ENCODE data around the gene ASPA.
"Not testable (repeated sequence)": the region's sequence is repeated elsewhere in the genome, so short reads cannot be mapped to it uniquely, and the experiment has no call there.

Gene ASPA

GRCh38 chr17:3475812-3476610 lies at the start of gene ASPA:
ASPA (plus strand) TSS chr17:3475997; CDS start chr17:3476160, 163 bp downstream.
- Histone ChIP-seq H3K27me3 (ENCODE audit: control insufficient read depth, insufficient read depth, low read length) (no peaks in the 10 kb centered on the region), H3K9ac (ENCODE audit: low read depth, low read length) (no peak within 1 kb of the TSS), H3K36me3 (ENCODE audit: control insufficient read depth, insufficient read depth, low read length) (no peaks in the 10 kb centered on the region), H3K27ac (ENCODE audit: low read depth, low read length) (no peak within 1 kb of the TSS), H3K4me3 (ENCODE audit: low read depth, low read length) (no peak within 1 kb of the TSS), H3K4me1 (ENCODE audit: control insufficient read depth, insufficient read depth, low read length) (peaks cover 11% of the 10 kb centered on the region), H3K9me3 (ENCODE audit: control insufficient read depth, insufficient read depth, low read length) (no peaks in the 10 kb centered on the region)

- not testable (repeated sequence) for H3K27ac ChIP-seq (ENCODE audit: low read depth, low read length); H3K4me3 ChIP-seq (ENCODE audit: low read depth, low read length); H3K9ac ChIP-seq (ENCODE audit: low read depth, low read length); H3K27me3 ChIP-seq (ENCODE audit: control insufficient read depth, insufficient read depth, low read length); H3K4me1 ChIP-seq (ENCODE audit: control insufficient read depth, insufficient read depth, low read length); H3K36me3 ChIP-seq (ENCODE audit: control insufficient read depth, insufficient read depth, low read length)
- H3K9me3 ChIP-seq (ENCODE audit: control insufficient read depth, insufficient read depth, low read length), result peaks cover 14% of the 10 kb centered on the region; the same call in 1 of the 2 replicates
Measured at GRCh38 chr17:3433215-3433614, 42.6 kb upstream of the ASPA start.

DNA sequence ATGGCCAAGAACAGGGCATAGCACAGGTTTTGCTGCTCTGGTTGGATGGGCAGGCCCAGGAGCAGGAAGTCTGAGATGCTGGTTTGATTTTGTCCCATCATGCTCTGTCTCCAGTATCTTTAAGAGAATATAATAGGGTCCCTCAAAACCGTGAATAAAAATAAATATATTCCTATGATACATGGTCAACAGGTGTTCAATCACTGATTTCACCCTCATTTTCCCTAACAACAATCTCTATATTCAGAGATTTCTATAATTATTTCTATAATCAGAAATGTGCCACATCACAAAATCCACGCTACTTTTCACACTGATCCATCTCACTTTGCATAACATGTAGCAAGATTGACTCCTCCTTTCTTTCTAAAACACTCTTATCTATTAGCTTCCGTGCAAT lies 42.1 kb upstream of the ASPA start, which contains the start of gene OR1E2:
OR1E2 (minus strand) TSS at position 101 of the 400 bp plus-strand sequence; CDS start at position 101, 0 bp downstream.
- no peaks in the 10 kb centered on the region for H3K4me1 ChIP-seq (ENCODE audit: control insufficient read depth, insufficient read depth, low read length)
- H3K36me3 ChIP-seq (ENCODE audit: control insufficient read depth, insufficient read depth, low read length), result no peaks in the 10 kb centered on the region
- no peak within 1 kb of the TSS for H3K9ac ChIP-seq (ENCODE audit: low read depth, low read length)
- no peaks in the 10 kb centered on the region for H3K27me3 ChIP-seq (ENCODE audit: control insufficient read depth, insufficient read depth, low read length)
- peaks cover 14% of the 10 kb centered on the region; the same call in 1 of the 2 replicates for H3K9me3 ChIP-seq (ENCODE audit: control insufficient read depth, insufficient read depth, low read length)
- H3K4me3 ChIP-seq (ENCODE audit: low read depth, low read length), result no peak within 1 kb of the TSS
- no peak within 1 kb of the TSS for H3K27ac ChIP-seq (ENCODE audit: low read depth, low read length)

DNA sequence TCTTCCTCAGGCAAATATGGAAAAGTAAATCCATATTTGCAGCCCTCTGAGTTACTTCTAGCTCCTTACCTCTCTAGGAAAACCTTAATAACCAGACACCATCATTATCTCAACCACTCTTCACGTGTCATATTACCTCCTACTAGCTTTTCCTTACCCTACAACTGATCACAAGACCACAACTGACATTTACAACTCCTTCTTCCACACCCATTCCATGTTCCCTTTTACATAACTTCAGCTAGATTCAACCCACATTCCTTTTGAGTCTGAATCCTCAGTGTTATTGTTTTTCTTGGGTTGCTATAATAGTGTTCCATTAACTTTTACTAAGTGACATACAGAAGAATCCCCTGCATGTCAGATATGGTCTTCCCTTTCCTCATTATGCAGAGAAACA lies 37.4 kb upstream of the ASPA start:
- H3K27me3 ChIP-seq (ENCODE audit: control insufficient read depth, insufficient read depth, low read length), result no peaks in the 10 kb centered on the region
- H3K27ac ChIP-seq (ENCODE audit: low read depth, low read length), result no peak overlapping the region

GRCh38 chr17:3440451-3440850 lies 35.3 kb upstream of the ASPA start:
- no peak overlapping the region for H3K9ac ChIP-seq (ENCODE audit: low read depth, low read length)
- H3K36me3 ChIP-seq (ENCODE audit: control insufficient read depth, insufficient read depth, low read length), result no peaks in the 10 kb centered on the region
- no peak overlapping the region for H3K27ac ChIP-seq (ENCODE audit: low read depth, low read length)
- no peaks in the 10 kb centered on the region for H3K27me3 ChIP-seq (ENCODE audit: control insufficient read depth, insufficient read depth, low read length)
- no peaks in the 10 kb centered on the region for H3K4me1 ChIP-seq (ENCODE audit: control insufficient read depth, insufficient read depth, low read length)
- H3K9me3 ChIP-seq (ENCODE audit: control insufficient read depth, insufficient read depth, low read length), result no peaks in the 10 kb centered on the region
- H3K4me3 ChIP-seq (ENCODE audit: low read depth, low read length), result no peak overlapping the region

More for the DNA sequence above, 37.4 kb upstream of the ASPA start:
- Histone ChIP-seq H3K36me3 (ENCODE audit: control insufficient read depth, insufficient read depth, low read length) (no peaks in the 10 kb centered on the region), H3K4me3 (ENCODE audit: low read depth, low read length) (no peak overlapping the region), H3K4me1 (ENCODE audit: control insufficient read depth, insufficient read depth, low read length) (no peaks in the 10 kb centered on the region), H3K9me3 (ENCODE audit: control insufficient read depth, insufficient read depth, low read length) (no peaks in the 10 kb centered on the region), H3K9ac (ENCODE audit: low read depth, low read length) (no peak overlapping the region)

DNA sequence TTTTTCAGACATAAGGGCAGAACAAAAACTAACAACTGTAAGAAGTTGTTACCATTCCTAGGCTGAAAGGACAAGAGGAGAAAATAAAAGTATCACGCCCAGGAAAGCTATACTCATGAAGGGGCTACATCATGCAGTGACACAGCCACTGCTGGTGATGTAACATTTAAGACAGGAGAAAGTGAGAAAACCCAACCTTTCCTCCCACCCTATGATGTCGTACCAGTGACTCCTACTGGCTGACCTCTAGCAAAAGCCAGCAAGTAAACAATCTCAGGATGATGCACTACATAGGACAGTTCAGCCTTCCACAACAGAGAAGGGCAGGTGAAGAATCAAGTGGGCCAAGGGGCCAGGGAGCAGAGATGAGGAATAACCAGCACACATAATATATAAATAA lies 28.2 kb upstream of the ASPA start:
- Histone ChIP-seq H3K4me1 (ENCODE audit: control insufficient read depth, insufficient read depth, low read length) (no peaks in the 10 kb centered on the region), H3K9me3 (ENCODE audit: control insufficient read depth, insufficient read depth, low read length) (no peaks in the 10 kb centered on the region), H3K27me3 (ENCODE audit: control insufficient read depth, insufficient read depth, low read length) (no peaks in the 10 kb centered on the region), H3K27ac (ENCODE audit: low read depth, low read length) (no peak overlapping the region), H3K9ac (ENCODE audit: low read depth, low read length) (no peak overlapping the region), H3K4me3 (ENCODE audit: low read depth, low read length) (no peak overlapping the region), H3K36me3 (ENCODE audit: control insufficient read depth, insufficient read depth, low read length) (no peaks in the 10 kb centered on the region)

GRCh38 chr17:3448059-3448665 lies 27.6 kb upstream of the ASPA start:
- Histone ChIP-seq H3K4me3 (ENCODE audit: low read depth, low read length) (no peak overlapping the region), H3K36me3 (ENCODE audit: control insufficient read depth, insufficient read depth, low read length) (no peaks in the 10 kb centered on the region), H3K4me1 (ENCODE audit: control insufficient read depth, insufficient read depth, low read length) (no peaks in the 10 kb centered on the region), H3K9ac (ENCODE audit: low read depth, low read length) (no peak overlapping the region), H3K27me3 (ENCODE audit: control insufficient read depth, insufficient read depth, low read length) (no peaks in the 10 kb centered on the region), H3K9me3 (ENCODE audit: control insufficient read depth, insufficient read depth, low read length) (no peaks in the 10 kb centered on the region), H3K27ac (ENCODE audit: low read depth, low read length) (no peak overlapping the region)

DNA sequence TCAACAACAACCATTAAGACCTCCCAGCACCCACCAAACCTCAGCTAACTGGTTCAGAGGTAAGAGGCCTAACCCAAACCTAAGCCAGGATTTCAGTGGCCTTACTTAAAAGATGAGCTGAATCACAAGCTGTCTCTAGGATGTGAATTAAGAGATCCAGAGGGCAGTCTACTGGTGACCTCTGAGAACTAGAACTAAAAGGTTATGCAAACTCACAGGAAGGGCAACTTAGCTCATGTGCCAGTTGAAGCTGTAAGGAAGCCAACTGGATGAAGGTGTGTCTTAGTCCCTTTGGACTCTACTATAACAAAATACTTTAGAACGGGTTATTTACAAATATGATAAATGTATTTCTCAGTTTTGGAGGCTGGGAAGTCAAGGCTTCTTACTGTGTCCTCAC lies 9.4 kb upstream of the ASPA start:
- not testable (repeated sequence) for H3K9me3 ChIP-seq (ENCODE audit: control insufficient read depth, insufficient read depth, low read length); H3K9ac ChIP-seq (ENCODE audit: low read depth, low read length); H3K36me3 ChIP-seq (ENCODE audit: control insufficient read depth, insufficient read depth, low read length); H3K4me3 ChIP-seq (ENCODE audit: low read depth, low read length); H3K27ac ChIP-seq (ENCODE audit: low read depth, low read length); H3K4me1 ChIP-seq (ENCODE audit: control insufficient read depth, insufficient read depth, low read length); H3K27me3 ChIP-seq (ENCODE audit: control insufficient read depth, insufficient read depth, low read length)

GRCh38 chr17:3469529-3469928 lies 6.3 kb upstream of the ASPA start:
- no peak overlapping the region for H3K27ac ChIP-seq (ENCODE audit: low read depth, low read length)
- H3K4me3 ChIP-seq (ENCODE audit: low read depth, low read length), result no peak overlapping the region
- no peaks in the 10 kb centered on the region for H3K4me1 ChIP-seq (ENCODE audit: control insufficient read depth, insufficient read depth, low read length)
- no peak overlapping the region for H3K9ac ChIP-seq (ENCODE audit: low read depth, low read length)
- no peaks in the 10 kb centered on the region for H3K36me3 ChIP-seq (ENCODE audit: control insufficient read depth, insufficient read depth, low read length)
- no peaks in the 10 kb centered on the region for H3K27me3 ChIP-seq (ENCODE audit: control insufficient read depth, insufficient read depth, low read length)
- H3K9me3 ChIP-seq (ENCODE audit: control insufficient read depth, insufficient read depth, low read length), result no peaks in the 10 kb centered on the region

DNA sequence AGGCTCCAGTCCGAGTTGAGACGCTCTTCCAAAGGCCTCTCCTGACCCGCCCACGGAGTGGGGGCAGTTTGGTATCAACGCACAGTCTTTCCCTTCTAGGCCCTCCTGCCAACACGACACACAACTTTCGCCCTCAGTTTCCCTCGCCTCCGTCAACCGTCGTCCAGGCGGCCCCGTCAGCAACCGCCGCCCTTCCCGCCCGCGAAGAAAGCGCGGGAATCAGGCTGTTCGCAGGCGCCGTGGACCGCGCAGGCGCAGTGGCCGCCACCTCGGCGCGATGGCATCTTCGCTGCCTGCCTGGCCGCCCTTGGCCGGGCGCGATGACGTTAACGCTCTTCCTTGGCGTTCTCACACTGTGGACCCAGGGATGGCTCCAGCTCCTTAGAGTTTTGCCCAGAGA lies 4.2 kb upstream of the ASPA start, which contains the start of gene SPATA22:
SPATA22 (minus strand) TSS at position 221 of the 400 bp plus-strand sequence. CDS start 2,494 bp downstream, outside the sequence.
- no peak within 1 kb of the TSS for H3K4me3 ChIP-seq (ENCODE audit: low read depth, low read length)
- no peak within 1 kb of the TSS for H3K27ac ChIP-seq (ENCODE audit: low read depth, low read length)
- H3K27me3 ChIP-seq (ENCODE audit: control insufficient read depth, insufficient read depth, low read length), result no peaks in the 10 kb centered on the region
- peaks cover 11% of the 10 kb centered on the region for H3K4me1 ChIP-seq (ENCODE audit: control insufficient read depth, insufficient read depth, low read length)
- no peaks in the 10 kb centered on the region for H3K36me3 ChIP-seq (ENCODE audit: control insufficient read depth, insufficient read depth, low read length)
- H3K9ac ChIP-seq (ENCODE audit: low read depth, low read length), result no peak within 1 kb of the TSS
- H3K9me3 ChIP-seq (ENCODE audit: control insufficient read depth, insufficient read depth, low read length), result no peaks in the 10 kb centered on the region

DNA sequence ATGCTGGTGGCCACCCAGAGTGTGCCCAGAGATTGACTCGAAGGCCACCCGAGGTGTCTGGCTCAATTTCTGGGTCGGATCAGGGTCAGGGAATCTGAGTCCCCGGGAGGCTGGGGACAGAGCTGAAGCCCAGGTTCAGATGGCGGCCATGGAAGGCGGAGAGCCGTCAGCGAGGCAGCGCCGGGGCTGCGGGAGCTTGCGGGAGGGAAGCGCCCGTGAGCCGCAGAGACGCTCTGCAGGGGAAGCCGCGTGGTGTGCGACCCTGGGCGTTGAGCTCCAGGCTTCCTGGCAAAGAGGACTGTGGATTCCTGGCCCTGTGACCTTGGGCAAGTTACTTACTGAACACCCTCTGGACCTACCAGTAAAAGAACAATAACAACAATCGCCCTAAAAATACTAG lies 3.7 kb upstream of the ASPA start:
- Histone ChIP-seq H3K27me3 (ENCODE audit: control insufficient read depth, insufficient read depth, low read length) (no peaks in the 10 kb centered on the region), H3K27ac (ENCODE audit: low read depth, low read length) (no peak overlapping the region), H3K36me3 (ENCODE audit: control insufficient read depth, insufficient read depth, low read length) (no peaks in the 10 kb centered on the region)

More for the DNA sequence above, 3.7 kb upstream of the ASPA start:
- Histone ChIP-seq H3K4me1 (ENCODE audit: control insufficient read depth, insufficient read depth, low read length) (peaks cover 11% of the 10 kb centered on the region), H3K9ac (ENCODE audit: low read depth, low read length) (no peak overlapping the region), H3K4me3 (ENCODE audit: low read depth, low read length) (no peak overlapping the region), H3K9me3 (ENCODE audit: control insufficient read depth, insufficient read depth, low read length) (no peaks in the 10 kb centered on the region)

All from HUES48 (cell line).